ENCODE measurements around the gene ELK1.
"Not testable (repeated sequence)": the region's sequence is repeated elsewhere in the genome, so short reads cannot be mapped to it uniquely, and the experiment has no call there.

ELK1 gene, protein sequence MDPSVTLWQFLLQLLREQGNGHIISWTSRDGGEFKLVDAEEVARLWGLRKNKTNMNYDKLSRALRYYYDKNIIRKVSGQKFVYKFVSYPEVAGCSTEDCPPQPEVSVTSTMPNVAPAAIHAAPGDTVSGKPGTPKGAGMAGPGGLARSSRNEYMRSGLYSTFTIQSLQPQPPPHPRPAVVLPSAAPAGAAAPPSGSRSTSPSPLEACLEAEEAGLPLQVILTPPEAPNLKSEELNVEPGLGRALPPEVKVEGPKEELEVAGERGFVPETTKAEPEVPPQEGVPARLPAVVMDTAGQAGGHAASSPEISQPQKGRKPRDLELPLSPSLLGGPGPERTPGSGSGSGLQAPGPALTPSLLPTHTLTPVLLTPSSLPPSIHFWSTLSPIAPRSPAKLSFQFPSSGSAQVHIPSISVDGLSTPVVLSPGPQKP
- total RNA-seq: 38.6 to 48.7 (median 47.9) reads per million in 4 experiments

DNA sequence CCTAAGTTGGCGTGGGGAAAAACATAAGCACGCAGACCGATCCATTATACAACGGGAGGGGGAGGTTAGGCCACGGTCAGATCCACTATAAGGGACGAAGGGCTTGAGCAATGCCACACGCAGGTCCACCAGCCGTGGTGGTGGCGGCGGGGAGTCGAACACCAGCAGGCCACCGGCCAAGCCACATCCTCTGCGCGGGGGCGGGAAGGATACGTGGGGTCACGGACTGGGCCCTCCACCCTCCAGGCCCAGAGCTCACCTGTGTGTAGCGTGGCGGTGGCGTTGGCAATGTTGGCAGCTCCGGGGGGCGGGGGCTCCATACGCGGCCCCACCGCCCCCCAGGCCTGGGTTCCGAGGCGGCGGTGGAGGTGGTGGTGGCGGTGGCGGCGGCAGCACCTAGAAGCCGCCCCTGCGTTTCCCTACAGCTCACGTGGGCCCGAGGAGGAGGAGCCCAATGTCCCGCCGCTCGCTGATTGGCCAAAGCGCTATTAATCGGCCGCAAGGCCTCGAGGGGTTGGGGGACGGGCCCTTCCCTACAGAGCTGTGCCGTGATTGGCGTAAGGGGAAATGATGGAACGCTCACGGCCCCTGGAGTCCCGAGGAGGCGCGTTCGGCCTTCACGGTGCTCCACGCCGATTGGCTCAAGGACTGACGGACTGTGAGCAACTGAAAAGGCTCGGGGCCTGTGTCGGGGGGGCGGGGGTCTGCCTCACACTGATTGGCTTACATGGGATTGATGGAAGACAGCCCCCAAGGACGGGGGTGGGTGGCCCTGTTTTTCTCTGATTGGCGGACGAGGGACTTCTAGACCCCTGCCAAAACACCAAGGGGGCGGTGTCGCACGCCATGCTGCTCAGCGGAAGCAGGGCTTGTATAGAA is at the start of gene ELK1:
TSS of gene ELK1 (minus strand) at position 400 of the 879 bp plus-strand sequence. CDS start 9,122 bp downstream, outside the sequence.
- DNase-seq: peak; percentile 87

DNA sequence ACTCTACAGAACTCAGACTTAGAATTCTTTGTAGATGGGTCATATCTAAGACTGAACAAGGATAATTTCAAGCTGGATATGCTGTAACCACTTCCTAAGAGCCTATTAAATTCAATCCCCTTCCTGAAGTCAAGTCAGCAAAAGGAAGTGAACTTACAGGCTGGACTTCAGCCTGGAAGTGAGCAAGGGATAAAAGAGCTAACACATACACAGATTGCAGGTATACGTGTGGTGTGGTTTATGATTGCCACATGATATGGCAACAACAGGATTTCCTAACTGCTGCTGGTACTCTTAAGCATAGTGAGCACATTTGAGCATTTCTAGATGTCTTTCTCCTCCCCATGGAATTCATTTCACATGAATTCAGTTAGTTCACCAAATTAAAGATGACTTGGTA is 46.8 kb upstream of the ELK1 start:
- no peak for DNase-seq

DNA sequence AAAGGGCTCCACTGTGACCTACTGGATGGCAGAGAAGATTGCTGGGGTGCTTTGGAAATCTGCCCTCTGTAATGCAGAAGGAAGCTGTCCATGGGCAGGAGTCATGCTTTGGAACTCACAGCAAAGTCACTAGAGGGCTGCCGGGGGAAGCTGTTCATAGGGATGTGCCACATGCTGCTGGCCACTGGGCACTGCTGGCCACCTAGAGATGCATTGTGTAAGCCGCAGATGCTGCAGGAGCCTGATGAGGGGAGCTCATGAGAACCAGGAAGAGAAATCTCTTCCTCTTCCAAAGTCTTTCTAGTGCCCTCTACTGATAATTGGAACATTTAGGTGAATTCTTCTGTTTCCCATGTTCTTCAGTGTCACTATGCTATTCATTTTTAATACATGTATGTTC is 39.8 kb upstream of the ELK1 start:
- DNase-seq: no peak

DNA sequence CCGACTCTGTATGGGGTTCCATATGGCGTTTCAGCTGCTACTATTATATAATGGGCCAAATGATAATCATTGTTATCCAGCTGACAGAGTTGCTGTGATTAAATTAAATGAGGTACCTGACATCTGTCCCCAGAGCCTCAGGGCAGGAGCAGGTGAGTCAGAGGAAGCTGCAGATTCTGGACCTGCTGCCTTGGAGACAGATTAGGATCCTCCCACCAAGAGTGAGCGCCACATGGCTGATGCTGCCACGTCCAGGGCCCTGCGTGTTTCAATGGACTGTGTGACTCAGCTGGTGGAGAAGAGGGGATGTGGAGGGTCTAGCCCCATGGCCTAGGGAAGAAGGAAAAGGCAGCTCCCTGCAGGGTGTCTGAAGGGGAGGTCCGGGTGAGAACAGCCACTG is 36.9 kb upstream of the ELK1 start:
- DNase-seq: no peak

DNA sequence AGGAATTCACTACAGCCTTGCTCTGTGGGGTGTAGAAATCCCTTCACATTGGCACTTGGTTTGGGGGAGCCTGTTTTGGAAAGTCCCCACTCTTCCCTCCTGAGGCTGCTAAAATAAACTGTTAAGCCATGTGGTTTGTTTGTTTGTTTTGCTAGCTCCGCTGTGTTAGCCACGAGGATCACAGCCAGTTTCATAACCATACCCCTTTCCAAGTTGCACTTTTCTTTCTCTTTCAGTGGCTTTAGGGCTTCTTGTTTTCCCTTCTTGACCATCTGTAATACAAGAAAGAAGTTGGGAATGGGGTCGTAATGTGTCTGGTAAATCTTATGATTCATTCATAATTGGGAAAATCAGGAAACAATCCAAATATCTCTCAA is 33.5 kb upstream of the ELK1 start:
- no peak for DNase-seq

DNA sequence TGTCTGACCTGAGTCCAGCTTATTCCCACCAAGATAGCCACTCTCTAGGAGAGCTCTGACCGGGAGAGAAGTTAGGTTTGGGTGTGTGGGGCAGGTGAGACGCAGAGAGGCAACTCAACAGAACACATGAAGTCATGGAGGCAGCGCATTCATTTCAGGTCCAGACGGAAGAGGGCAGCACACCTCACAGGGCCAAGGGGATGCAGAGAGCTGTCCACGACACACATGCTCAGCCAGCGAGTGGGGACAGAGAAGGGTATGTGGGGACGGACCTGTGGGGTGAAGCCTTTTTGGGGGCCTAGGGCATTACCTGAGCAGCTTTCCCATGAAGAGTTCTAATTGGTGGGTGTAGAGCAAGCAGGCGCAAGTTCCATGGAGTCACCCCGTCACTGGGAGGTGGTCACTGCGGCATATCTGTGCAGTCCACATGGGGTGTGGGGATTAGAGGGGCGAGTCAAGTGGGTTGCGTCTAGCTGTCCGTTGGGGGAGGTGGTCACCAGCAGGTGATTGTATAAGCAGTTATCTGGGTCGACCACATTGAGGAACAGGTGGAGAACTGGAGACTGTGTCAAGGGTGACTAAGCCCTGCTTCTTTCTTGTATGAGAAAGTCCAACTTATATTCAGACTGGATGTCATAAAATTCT is 32.9 kb upstream of the ELK1 start:
- no peak for DNase-seq

DNA sequence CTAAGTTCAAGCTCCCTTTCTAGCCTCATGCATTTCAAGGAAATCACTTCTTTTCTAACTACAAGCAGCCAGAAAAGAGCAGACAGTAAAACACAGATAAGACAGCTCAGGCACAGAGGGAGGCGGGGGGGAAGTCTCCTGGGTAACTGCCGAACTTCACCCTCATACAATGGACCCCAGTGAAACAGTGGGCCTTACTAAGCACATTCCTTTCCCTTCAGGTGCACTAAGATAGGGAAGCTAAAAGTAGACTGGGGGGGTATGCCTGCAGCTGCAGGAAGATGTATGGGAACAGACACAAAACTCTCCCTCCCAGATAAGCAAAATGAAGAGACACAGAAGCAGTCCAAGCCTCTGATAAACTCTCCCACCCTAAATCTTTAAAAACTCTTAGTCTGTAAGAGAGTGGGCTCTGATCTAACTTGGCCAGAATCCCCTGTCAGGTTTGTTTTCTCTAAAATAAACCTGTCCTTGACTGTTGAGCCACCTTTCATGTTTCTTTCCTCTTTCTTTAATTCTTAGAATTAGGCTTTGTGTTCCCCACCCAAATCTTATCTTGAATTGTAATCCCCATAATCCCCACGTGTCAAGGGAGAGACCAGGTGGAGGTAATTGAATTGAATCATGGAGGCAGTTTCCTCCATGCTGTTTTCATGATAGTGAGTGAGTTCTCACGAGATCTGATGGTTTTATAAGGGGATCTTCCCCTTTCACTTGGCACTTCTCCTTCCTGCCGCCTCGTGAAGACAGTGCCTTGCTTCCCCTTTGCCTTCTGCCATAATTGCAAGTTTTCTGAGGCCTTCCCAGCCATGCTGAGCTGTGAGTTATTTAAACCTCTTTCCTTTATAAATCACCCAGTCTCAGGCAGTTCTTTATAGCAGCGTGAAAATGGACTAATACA is 25.8 kb upstream of the ELK1 start:
- DNase-seq: not testable (repeated sequence)

DNA sequence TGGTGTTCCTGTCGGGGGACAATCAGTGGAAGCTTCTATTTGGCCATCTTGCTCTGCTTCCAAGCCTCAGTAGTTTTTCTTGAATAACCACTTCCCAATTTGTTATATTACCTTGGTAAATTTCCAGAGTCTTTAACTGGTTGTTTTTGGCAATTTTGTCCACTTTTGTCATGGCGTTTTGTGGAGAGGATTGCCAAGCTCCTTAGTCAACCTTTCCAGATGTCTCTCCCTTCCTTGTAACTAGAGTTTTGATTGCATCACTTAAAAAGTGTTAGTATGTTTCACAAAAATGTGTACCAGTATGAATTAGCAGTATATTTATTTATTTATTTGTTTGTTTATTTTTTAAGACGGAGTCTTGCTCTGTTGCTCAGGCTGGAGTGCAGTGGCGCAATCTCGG is 24.4 kb upstream of the ELK1 start:
- DNase-seq: no peak

DNA sequence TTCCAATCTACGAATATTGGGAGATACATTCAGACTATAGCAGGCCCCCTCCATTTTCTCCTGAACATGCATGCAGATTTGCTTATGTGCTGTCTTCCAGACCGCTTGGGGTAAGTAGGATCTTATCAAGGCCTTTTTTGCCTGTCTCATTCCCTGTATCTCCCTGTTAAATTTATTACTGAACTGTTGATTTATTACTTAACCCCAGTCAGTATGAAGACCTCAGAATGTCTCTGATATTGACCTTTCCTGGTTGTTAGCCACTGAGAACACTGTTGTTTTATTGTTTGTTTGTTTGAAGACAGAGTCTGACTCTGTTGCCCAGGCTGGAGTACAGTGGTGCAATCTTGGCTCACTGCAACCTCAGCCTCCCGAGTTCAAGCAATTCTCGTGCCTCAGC is 15.4 kb upstream of the ELK1 start:
- DNase-seq: not testable (repeated sequence)

DNA sequence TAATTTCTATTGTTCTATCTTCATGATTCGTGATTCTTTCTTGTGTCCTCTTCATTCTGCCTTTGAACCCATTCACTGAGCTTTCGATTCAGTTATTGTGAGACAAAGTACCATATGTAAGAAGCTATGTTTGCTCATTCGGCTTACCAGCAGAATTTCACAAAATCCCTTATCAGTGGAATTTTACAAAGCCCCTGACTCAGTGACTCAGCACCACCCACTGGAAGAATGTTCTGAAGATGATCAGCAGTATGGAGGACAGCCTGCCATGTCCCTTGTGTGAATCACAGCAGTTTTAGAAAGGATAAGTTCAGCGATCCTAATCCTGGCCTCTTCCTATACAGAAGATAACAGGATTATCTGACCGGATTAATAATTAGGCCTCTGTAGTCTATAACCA is 14.4 kb upstream of the ELK1 start:
- no peak for DNase-seq

DNA sequence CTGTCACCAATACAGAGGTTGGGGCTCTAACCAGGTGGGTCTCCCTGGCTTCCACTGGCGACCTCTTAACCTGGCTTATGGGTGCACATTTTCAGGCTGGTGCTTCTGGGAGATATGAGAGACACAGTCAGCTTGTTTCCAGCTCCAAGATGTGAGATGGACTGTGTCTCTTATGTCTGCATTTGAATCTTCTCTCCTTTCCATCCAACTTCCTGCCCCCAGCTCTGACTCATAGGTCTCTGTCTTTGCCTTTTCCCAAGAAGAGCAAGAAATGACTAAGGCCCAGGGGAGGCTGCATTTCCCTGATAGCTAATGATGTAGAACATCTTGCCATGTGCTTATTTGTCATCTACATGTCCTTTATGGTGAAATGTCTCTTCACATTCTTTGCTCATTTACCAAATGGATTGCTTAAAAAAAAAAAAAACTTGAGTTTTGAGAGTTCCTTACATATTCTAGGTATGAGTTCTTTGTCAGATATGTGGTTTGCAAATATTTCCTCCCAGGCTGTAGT is 11.8 kb upstream of the ELK1 start:
- DNase-seq: no peak

DNA sequence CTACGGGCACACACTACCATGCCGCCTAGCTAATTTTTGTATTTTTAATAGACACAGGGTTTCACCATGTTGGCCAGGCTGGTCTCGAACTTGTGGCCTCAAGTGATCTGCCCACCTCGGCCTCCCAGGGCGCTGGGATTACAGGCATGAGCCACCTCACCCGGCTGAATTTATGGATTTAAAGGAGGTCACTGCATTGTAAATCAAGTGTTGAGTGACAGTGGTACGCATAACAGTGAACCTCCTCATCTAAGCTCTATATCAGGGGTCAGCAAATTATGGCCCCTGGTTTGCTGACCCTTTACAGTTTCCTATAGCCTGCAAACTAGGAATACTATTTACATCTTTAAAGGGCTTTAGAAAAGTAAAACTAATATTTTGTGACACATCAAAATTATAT is 11.2 kb upstream of the ELK1 start:
- DNase-seq: no peak

DNA sequence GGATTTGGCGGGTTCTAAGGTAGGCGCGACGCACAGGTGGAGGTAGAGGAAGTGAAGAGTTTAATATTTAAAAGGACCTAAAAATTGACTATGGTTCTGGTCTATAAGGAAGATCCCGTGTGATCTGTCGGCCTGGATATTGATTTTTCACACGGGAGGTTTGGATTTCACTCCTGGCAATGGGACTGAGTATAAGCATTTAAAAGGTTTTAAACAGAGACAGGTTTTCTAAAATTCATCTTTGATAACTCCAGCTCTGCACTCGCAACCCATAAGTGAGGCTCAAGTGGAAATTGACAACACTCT is 9.0 kb upstream of the ELK1 start:
- DNase-seq: no peak

DNA sequence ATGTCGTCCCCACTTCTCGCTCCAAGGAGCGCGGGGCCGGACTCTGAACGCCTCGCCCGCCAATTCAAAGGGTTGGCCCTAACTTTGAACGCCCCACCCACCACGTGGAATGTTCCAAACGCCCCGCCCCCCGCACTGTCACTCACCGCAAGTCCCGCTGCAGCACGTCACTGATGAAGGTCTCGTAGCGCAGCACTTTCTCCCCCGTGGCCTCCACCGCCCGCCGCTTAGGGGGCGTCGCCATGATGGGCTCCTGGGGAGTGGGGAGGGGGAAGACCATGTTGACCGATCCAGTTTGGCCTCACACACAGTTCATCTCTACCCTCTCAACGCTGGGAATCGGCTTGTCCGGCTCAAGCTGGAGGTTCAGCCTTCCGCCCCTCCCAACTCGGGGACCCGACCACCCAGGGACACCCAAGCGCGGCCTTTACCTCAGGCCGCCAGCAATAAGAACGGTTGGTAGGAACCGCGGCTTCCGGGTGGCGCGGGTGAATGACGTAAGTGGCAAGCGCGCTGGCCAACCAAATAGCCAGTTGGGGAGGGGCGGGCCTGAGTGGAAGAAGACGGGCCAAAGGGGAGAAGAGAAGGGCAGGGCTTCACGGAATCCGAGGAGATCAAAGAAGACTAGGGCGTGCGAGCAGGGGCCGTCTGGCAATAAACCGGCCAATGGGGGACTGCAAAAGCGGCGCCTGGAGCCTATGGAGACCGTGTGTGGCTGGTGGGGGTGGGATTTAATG is 8.5 kb upstream of the ELK1 start, which contains the start of gene UXT:
TSS of gene UXT (minus strand) at position 497 of the 737 bp plus-strand sequence. CDS start at position 244, 253 bp downstream.
- peak; percentile 89 for DNase-seq

DNA sequence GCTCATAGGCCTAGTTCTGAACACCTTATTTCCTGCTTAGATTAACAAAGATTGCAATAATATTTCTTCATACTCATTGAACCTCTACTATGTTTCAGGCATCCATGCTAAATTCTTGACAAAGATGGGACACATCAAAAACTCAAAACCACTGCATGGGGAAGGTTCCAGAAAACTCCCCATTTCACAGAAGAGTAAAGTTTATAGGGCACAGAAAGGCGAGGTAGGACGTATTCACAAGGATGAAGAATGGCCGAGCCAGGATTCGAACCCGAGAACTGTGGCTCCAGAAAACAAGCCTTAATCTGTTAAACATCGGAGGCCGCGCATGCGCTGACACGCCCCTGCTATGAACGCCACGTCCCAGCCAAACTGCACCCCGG is 7.9 kb upstream of the ELK1 start:
- DNase-seq: no peak

DNA sequence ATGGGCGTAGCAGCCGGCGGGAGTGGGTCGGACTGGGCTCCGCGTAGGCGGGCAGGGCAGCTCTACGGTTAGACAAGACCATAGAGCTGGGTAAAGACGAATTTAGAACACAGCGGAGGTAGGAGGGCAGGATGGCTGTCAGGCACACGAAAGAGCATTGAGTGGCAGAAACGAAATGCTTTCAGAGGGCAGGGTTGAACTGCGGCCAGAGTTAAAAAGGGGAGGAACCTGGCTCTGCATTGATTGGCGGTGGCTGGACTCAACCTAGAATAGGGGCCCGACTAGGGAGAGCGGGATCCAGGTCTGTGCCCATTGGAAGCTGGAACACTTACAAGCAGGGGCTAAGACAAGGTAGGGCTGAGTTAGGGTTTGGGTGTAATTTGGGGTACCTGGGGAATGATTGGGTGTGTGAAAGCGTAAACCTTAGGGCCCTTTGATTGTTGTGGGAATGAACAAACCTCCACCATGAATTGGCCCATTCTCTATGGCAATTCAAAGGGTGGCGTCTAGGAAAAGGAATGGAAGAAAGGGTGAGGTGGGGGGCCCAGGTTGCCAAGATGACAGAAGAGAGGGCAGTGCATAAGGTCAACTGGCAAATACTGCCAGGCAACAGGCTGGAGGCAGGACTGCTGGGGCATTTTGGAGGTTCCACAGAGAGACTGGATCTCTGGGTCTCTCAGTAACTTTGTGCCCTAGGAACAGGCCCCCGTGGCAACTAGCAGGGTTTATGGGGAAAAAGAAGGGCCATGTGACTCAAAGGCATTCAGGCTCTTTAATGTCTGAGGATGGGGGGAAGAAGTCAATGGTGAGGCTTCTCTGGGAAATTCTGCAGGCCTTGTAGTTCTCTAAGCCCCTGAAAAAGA is 911 bp upstream of the ELK1 start:
- DNase-seq: no peak

DNA sequence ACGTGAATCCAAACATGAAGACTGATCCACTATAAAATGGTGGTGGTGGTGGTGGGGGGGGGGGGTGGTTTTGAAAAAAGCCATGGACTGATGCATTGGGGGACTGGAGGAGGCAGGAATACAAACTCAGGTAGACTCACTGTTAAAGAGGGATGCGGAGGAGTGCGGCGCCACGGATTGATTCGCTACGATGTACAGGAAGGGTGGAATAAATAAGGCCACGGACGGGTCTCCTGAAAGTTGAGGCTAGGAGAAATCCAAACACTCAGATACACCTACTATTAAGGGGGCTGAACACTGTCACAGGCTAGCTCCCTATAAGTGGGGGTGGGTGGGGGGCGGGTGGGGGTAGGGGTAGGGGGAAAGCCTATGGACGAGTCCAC is 591 bp downstream of the ELK1 start:
- DNase-seq: no peak

DNA sequence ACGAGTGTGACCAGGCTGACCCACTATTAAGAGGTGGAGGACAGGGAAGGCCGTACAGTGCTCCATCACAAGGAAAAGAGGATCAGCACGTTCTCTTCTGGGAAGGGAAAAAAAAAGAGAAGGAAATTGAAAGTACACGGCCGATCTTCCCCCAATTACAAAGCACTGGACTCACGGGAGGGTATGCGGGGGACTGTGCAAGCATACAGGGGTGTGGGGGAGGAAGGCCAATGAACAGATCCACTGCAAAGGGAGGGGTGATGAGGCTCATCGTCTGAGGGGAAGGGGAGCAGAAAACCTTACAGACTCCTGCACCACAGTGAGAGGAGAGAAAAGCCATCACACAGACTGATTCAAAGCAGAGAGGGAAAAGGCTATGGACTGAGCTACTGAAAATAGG is 1.1 kb downstream of the ELK1 start:
- DNase-seq: no peak

DNA sequence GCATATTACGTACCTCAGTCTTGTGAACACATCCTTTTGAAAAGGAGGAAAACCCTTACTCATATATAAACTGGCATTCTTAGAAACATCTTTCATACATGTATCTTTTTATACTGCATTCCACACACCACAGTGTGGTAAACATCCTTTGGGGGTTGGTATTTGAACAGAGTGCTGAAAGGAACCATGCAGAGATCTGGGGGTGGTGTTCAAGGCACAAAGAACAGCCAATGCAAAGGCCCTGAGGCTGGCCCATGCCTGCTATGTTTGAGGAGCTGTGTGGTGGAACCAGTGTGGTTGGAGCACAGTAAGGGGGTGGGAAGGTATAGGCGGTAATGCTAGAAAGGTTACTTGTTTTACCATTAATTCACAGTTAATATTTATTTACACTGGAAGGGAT is 2.0 kb downstream of the ELK1 start:
- DNase-seq: no peak

DNA sequence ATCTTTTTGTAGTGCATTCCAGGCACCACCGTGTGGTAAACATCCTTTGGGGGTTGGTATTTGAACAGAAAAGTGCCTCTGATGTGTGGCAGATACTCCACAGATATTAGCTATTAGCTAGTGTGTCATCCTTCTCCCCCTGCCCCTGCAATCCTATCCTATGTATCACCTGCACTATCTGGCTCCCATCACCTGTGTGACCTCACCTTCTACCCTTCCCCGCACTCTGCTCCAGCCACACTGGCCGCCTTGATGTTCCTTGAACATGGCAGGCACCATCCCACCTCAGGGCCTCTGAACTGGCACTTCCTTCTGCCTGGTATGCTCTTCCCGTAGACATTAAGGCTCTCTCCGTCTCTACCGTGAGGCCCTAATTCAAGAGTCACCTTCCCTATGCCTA is 3.7 kb downstream of the ELK1 start:
- no peak for DNase-seq

DNA sequence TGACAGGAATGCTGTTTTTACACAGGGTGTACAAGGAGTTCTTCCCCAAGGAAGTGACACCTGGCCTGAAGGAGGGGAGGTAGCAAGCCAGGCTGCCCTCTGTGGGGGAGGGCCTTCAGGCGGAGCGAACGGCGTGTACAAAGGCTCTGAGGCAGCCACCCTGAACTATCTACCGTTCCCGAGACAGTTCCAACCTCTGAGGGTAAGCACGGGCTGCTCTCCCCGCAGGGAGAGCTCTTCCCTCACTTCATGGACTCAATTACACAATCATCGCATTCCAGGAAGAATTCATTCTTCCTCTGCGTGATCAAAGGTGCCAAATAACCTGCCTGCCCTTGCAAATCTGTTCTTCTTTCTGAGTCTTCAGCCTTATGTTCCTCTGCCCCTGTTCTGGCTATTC is 4.8 kb downstream of the ELK1 start:
- DNase-seq: no peak

Measured in effector CD8-positive, alpha-beta T cell (primary cell).